ENCODE data around the gene PPP1R15B. TPM values are rescaled to one million over a fixed set of nuclear protein-coding genes. Genes with fewer than 3 reads are reported as not detected.

The PPP1R15B gene
- total RNA-seq, 1 experiment from 2014 or later, result 50.7 TPM

- POLR2A ChIA-PET (ENCODE audit: unreplicated experiment), result no interaction called here
- H3K4me1 ChIP-seq (ENCODE audit: insufficient read depth, low read length), result peaks cover 11% of the 10 kb centered on the region; the same call in 1 of the 2 replicates
- peaks cover 19% of the 10 kb centered on the region; the same call in 1 of the 2 replicates for H3K36me3 ChIP-seq (ENCODE audit: low read depth, low read length)
- H3K9me2 ChIP-seq (replicated peaks; ENCODE audit: low read length), result no peaks in the 10 kb centered on the region
- TF ChIP-seq EZH2 (IDR thresholded peaks at IDR 0.05; ENCODE audit: low read length, unreplicated experiment) (no peak), CTCF (conservative IDR thresholded peaks at IDR 0.05; ENCODE audit: low read depth, low read length) (no peak), EZH2phosphoT487 (IDR thresholded peaks at IDR 0.05; ENCODE audit: borderline replicate concordance, low read length) (no peak)
- H3K4me3 ChIP-seq (ENCODE audit: low read length), result no peak overlapping the region
- no peaks in the 10 kb centered on the region for H3K27me3 ChIP-seq (ENCODE audit: low read length)
- DNase-seq (no peak), ATAC-seq (no peak)
- CTCF ChIA-PET, result no interaction called here
- no peak overlapping the region for H3K4me2 ChIP-seq (ENCODE audit: low read length)
- no peak overlapping the region for H2AFZ ChIP-seq (ENCODE audit: low read length)
- H3K79me2 ChIP-seq (ENCODE audit: low read length), result peaks cover 87% of the 10 kb centered on the region
- no peaks in the 10 kb centered on the region for H4K20me1 ChIP-seq (ENCODE audit: low read length)
- BruUV-seq (replicated peaks), result no TSS peak
- H3K9me3 ChIP-seq (ENCODE audit: low read length), result no peaks in the 10 kb centered on the region
- no peak overlapping the region for H3K9ac ChIP-seq (ENCODE audit: low read length)
- intact Hi-C loops (cut with micrococcal nuclease), result loop anchor here (2.0 kb wide), 2 partner anchors 59 to 501 kb away; partner anchors contain the start of gene SNRPE
- no peaks in the 10 kb centered on the region for H3F3A ChIP-seq (ENCODE audit: low read length, unreplicated experiment)
- no peak overlapping the region for H3K27ac ChIP-seq (ENCODE audit: low read length)
These were observed 49.8 kb downstream of the PPP1R15B start for GRCh38 chr1:204361781-204362180.

- DNase-seq (no peak), ATAC-seq (no peak)
- no peak overlapping the region for H3K4me3 ChIP-seq (ENCODE audit: low read length)
- H3K79me2 ChIP-seq (ENCODE audit: low read length), result peaks cover 85% of the 10 kb centered on the region
- H3K36me3 ChIP-seq (ENCODE audit: low read depth, low read length), result peaks cover 19% of the 10 kb centered on the region; the same call in 1 of the 2 replicates
- POLR2A ChIA-PET (ENCODE audit: unreplicated experiment), result no interaction called here
- intact Hi-C loops (cut with micrococcal nuclease), result no loop called here
- no peak overlapping the region for H3K4me2 ChIP-seq (ENCODE audit: low read length)
- CTCF ChIA-PET, result no interaction called here
- H4K20me1 ChIP-seq (ENCODE audit: low read length), result no peaks in the 10 kb centered on the region
- no peak overlapping the region for H3K9ac ChIP-seq (ENCODE audit: low read length)
- TF ChIP-seq EZH2 (IDR thresholded peaks at IDR 0.05; ENCODE audit: low read length, unreplicated experiment) (no peak), CTCF (conservative IDR thresholded peaks at IDR 0.05; ENCODE audit: low read depth, low read length) (no peak), EZH2phosphoT487 (IDR thresholded peaks at IDR 0.05; ENCODE audit: borderline replicate concordance, low read length) (no peak)
- H2AFZ ChIP-seq (ENCODE audit: low read length), result no peak overlapping the region
- BruUV-seq (replicated peaks), result no TSS peak
- no peaks in the 10 kb centered on the region for H3K27me3 ChIP-seq (ENCODE audit: low read length)
- H3K27ac ChIP-seq (ENCODE audit: low read length), result no peak overlapping the region
- H3K9me2 ChIP-seq (replicated peaks; ENCODE audit: low read length), result no peaks in the 10 kb centered on the region
- H3K9me3 ChIP-seq (ENCODE audit: low read length), result no peaks in the 10 kb centered on the region
- H3K4me1 ChIP-seq (ENCODE audit: insufficient read depth, low read length), result peaks cover 11% of the 10 kb centered on the region; the same call in 1 of the 2 replicates
- H3F3A ChIP-seq (ENCODE audit: low read length, unreplicated experiment), result no peaks in the 10 kb centered on the region
These were observed 50.3 kb downstream of the PPP1R15B start for GRCh38 chr1:204361341-204361771.

GRCh38 chr1:204360314-204360713 lies 51.3 kb downstream of the PPP1R15B start:
- Histone ChIP-seq H3K27me3 (ENCODE audit: low read length) (no peaks in the 10 kb centered on the region), H3K27ac (ENCODE audit: low read length) (no peak overlapping the region), H3K4me1 (ENCODE audit: insufficient read depth, low read length) (peaks cover 11% of the 10 kb centered on the region; the same call in 1 of the 2 replicates), H3K79me2 (ENCODE audit: low read length) (peaks cover 83% of the 10 kb centered on the region), H3K9ac (ENCODE audit: low read length) (no peak overlapping the region), H3K9me2 (replicated peaks; ENCODE audit: low read length) (no peaks in the 10 kb centered on the region), H2AFZ (ENCODE audit: low read length) (no peak overlapping the region), H3F3A (ENCODE audit: low read length, unreplicated experiment) (no peaks in the 10 kb centered on the region), H3K9me3 (ENCODE audit: low read length) (no peaks in the 10 kb centered on the region), H3K4me2 (ENCODE audit: low read length) (no peak overlapping the region), H4K20me1 (ENCODE audit: low read length) (no peaks in the 10 kb centered on the region), H3K4me3 (ENCODE audit: low read length) (no peak overlapping the region), H3K36me3 (ENCODE audit: low read depth, low read length) (peaks cover 11% of the 10 kb centered on the region; the same call in 1 of the 2 replicates)
- DNase-seq (no peak), ATAC-seq (no peak)
- intact Hi-C loops (cut with micrococcal nuclease), result no loop called here
- CTCF ChIA-PET, result no interaction called here
- no TSS peak for BruUV-seq (replicated peaks)
- POLR2A ChIA-PET (ENCODE audit: unreplicated experiment), result no interaction called here
- no peak for TF ChIP-seq EZH2 (IDR thresholded peaks at IDR 0.05; ENCODE audit: low read length, unreplicated experiment)
- no peak for TF ChIP-seq EZH2phosphoT487 (IDR thresholded peaks at IDR 0.05; ENCODE audit: borderline replicate concordance, low read length)
- TF ChIP-seq CTCF (conservative IDR thresholded peaks at IDR 0.05; ENCODE audit: low read depth, low read length), result no peak

All from PC-3 (cell line).